HG02973 (cell line): ENCODE data around the gene EDN1.

Source experiments
- ATAC-seq: cut with Tn5 transposase; IDR thresholded peaks from one replicate; pipeline ENCODE4 v1.9.1; 2021; ENCODE audit warnings: moderate library complexity; ENCODE audit not compliant: unreplicated experiment

EDN1 gene

DNA sequence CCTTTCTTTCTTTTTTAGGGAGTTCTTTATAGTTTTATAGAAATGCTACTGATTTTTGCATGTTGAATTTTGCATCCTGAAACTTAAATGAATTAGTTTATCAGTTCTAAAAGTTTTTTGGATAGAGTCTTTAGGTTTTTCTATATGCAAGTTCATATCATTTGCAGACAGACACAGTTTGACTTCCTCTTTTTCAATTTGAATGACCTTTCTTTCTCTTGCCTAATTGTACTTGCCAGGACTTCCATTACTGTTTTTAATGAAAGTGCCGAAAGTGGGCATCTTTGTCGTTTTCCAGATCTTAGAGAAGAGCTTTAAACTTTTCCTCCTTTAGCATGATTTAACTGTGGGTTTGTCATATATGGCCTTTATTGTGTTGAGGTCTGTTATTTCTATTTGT lies 21.1 kb upstream of the EDN1 start:
- no peak for ATAC-seq

GRCh38 chr6:12270551-12271230 lies 19.5 kb upstream of the EDN1 start:
- ATAC-seq, result no peak

DNA sequence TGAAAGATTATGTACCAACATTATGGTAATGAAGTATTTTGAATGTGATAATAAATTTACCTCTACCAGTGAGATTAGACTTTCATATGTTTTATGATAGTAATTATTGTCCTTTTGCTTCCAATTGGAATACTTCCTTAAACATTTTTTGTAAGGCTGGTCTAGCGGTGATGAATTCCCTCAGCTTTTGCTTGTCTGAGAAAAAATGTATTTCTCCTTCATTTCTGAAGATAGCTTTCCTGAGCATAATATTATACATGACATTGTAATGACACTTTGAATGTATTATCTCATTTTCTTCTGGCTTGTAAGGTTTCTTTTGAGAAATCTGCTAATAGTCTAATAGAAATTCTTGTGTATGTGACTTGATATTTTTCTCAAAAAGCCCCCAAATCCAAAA lies 18.6 kb upstream of the EDN1 start:
- no peak for ATAC-seq

- ATAC-seq, result no peak
These were observed 18.2 kb upstream of the EDN1 start for GRCh38 chr6:12271997-12272396.

DNA sequence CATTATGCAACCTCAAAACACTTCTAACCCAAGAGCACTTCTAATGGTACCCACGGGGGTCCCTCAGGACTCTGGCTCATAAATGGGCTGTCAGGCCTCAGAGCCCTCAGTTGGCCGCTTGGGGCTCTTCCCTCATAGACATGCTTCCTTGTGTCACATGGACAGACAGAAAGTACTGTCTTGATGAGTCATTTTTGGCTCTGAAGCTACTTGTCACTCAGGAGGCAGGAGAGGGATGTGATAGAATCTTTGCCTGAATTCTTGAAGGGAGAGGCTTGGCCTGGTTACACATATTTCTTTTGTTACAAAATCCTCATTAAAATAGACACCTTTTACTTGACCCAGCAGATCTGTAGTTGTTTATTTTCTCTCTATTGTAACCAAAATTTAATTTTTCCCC lies 15.1 kb upstream of the EDN1 start:
- no peak for ATAC-seq

- ATAC-seq, result no peak
These were observed 13.2 kb upstream of the EDN1 start for GRCh38 chr6:12276930-12277315.

GRCh38 chr6:12277386-12277785 lies 12.8 kb upstream of the EDN1 start:
- no peak for ATAC-seq

DNA sequence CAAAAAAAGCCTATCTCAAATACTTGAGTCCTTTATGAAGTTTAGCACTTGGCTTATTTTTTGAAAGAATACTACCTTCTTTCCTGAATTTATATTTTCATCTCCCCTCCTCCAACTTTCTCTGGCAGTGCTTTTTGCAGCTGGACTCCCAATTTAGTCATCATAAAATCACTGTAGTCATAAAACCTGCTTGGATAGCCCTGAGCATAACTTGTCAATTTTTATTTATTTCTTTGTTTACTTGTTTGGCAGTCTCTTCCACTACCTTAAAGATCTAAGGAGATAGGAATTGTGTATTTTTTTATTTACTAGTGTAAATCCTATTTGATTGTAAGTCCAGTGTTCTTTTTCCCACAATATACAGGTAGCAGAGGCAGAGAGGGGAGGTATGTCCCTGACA lies 11.2 kb upstream of the EDN1 start:
- no peak for ATAC-seq

GRCh38 chr6:12279322-12280091 lies 10.7 kb upstream of the EDN1 start:
- no peak for ATAC-seq

DNA sequence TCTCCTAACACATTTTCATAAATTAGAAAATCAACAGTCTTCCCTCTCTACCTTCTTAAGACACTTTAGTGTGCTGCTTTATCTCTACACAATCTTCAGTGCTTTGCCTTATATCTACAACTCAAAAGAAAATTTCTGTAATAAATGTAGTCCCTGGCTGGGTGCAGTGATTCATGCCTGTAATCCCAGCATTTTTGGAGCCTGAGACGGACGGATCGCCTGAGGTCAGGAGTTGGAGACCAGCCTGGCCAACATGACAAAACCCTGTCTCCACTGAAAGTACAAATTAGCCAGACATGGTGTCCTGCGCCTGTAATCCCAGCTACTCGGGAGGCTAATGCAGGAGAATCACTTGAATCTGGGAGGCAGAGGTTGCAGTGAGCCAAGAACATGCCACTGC lies 9.7 kb upstream of the EDN1 start:
- no peak for ATAC-seq

DNA sequence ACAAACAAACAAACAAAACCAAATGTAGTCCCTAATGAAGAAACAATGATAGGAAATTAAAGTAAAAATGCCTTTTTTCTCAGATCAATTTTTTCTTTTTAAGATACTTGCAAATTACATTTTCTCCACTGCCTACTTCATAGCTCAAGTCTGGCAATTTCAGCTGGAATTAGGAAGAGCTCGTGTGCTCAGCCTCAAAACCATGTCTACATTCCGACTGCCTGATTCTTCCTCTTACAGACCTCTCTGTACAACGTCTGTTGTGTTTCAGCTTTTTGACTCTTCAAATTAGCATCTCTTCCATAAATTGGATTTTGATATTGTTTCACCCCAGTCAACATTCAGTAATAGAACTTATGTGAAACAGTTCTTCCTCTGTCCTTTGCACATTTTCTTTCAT lies 9.3 kb upstream of the EDN1 start:
- no peak for ATAC-seq

GRCh38 chr6:12283904-12284303 lies 6.3 kb upstream of the EDN1 start:
- ATAC-seq, result no peak

- no peak for ATAC-seq
These were observed 3.6 kb upstream of the EDN1 start for GRCh38 chr6:12286373-12287110.

DNA sequence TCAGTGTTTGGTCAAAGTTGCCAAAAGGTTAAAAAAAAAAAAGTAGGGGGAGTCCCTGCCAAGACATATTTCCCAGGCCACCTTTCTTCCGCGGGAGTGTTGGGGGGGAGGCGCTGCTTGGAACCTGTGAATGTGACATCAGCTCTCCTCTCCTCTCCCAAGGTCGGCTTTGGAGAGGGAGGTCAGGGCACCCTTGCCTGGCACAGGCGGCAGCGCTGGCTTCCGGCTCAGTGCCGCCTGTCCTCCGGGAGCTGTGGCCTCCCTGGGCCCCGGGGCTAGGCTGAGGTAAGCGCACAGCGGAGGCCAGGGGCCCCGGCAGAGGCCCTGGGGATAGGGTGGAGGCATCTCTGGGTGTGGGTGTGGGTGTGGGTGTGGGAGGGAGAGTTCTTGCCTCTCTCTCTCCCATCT lies 1.9 kb upstream of the EDN1 start:
- ATAC-seq, result no peak

DNA sequence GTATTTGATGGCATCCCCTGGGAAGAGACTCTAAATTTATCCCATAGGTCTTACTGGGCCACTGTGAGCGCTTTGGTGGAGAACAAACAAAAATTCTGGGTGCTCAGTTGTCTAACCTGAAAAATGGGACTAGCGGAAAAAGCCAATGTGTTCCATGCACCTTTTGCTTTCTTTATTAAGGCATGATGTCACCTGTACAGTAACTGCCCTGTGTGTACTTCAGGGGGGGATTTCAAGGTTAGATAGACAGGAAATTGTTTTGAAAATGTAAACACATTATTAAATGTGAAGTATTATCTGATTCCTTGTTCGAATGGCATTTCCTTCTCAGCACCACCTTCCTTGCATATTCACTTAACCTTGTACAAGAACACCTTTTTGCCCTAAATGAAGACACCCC lies 1.2 kb upstream of the EDN1 start:
- no peak for ATAC-seq

- ATAC-seq, result no peak
These were observed 719 bp upstream of the EDN1 start for GRCh38 chr6:12289365-12289919.

- no peak for ATAC-seq
These were observed 1.1 kb downstream of the EDN1 start for GRCh38 chr6:12291071-12291838.

DNA sequence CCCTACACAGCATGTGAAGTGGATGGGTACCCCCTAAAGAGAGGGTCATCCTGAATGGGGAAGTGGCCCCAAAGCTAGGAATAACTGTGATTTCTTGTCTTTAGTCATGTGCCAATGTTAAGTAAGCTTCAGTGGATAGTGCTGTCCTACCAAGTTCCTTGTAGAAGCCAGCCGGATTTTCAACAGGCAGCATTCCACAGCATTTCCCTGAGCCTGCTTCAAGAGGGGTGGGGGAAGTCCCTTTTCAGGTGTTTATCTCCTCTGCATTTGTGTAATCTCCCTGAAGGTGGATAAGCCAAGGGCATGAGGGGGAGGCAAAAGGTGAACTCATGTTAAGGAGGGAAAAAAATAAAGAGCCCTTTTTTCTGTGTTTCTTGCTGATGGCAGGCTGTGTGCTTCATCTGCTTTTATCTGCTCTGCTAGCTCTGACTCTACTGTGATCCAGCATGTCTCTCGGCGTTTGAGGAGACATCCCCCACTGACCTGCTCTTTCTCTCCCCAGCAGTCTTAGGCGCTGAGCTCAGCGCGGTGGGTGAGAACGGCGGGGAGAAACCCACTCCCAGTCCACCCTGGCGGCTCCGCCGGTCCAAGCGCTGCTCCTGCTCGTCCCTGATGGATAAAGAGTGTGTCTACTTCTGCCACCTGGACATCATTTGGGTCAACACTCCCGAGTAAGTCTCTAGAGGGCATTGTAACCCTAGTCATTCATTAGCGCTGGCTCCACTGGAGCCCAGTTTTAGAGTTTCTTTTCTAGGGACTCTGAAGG lies 1.9 kb downstream of the EDN1 start:
- no peak for ATAC-seq

GRCh38 chr6:12293235-12293930 lies 3.2 kb downstream of the EDN1 start:
- ATAC-seq, result no peak
